Measurements from ENCODE around the gene CLRN2.
"Not testable (repeated sequence)": the region's sequence is repeated elsewhere in the genome, so short reads cannot be mapped to it uniquely, and the experiment has no call there.

Gene CLRN2

GRCh38 chr4:17546222-17546621 lies 31.3 kb downstream of the CLRN2 start:
- no peak for DNase-seq

- DNase-seq = no peak
These were observed 31.7 kb downstream of the CLRN2 start for GRCh38 chr4:17546678-17547077.

GRCh38 chr4:17550549-17550948 lies 35.6 kb downstream of the CLRN2 start:
- no peak for DNase-seq

- no peak for DNase-seq
These were observed 37.5 kb downstream of the CLRN2 start for GRCh38 chr4:17552427-17552826.

GRCh38 chr4:17554568-17554967 lies 39.6 kb downstream of the CLRN2 start:
- no peak for DNase-seq

GRCh38 chr4:17556498-17556897 lies 41.5 kb downstream of the CLRN2 start:
- DNase-seq = no peak

GRCh38 chr4:17557880-17558279 lies 42.9 kb downstream of the CLRN2 start:
- no peak for DNase-seq

- no peak for DNase-seq
These were observed 44.2 kb downstream of the CLRN2 start for GRCh38 chr4:17558941-17559708.

GRCh38 chr4:17559709-17560048 lies 44.7 kb downstream of the CLRN2 start:
- no peak for DNase-seq

GRCh38 chr4:17560065-17560673 lies 45.2 kb downstream of the CLRN2 start:
- no peak for DNase-seq

- no peak for DNase-seq
These were observed 46.4 kb downstream of the CLRN2 start for GRCh38 chr4:17561195-17561909.

- DNase-seq = no peak
These were observed 47.2 kb downstream of the CLRN2 start for GRCh38 chr4:17562157-17562556.

- no peak for DNase-seq
These were observed 50.9 kb downstream of the CLRN2 start for GRCh38 chr4:17565846-17566245.

GRCh38 chr4:17567271-17567670 lies 52.3 kb downstream of the CLRN2 start:
- no peak for DNase-seq

- DNase-seq = no peak
These were observed 59.2 kb downstream of the CLRN2 start for GRCh38 chr4:17574206-17574605.

- not testable (repeated sequence) for DNase-seq
These were observed 60.2 kb downstream of the CLRN2 start for GRCh38 chr4:17575177-17575576.

Measured in NCI-H187 (cell line).